Ishikawa (cell line): ENCODE results near the gene CDC42BPG.

Experiments
- CEBPB ChIP-seq: IDR thresholded peaks from 2 replicates; pipeline ENCODE4 v1.6.1; 2012
- CREB1 ChIP-seq: IDR thresholded peaks from 2 replicates; pipeline ENCODE4 v1.6.1; 2012; ENCODE audit warnings: low read depth
- EGR1 ChIP-seq: IDR thresholded peaks from 2 replicates; pipeline ENCODE4 v1.6.1; 2012
- EP300 ChIP-seq: IDR thresholded peaks from 2 replicates; pipeline ENCODE4 v1.6.1; 2012; ENCODE audit warnings: borderline replicate concordance
- FOXM1 ChIP-seq: IDR thresholded peaks from 2 replicates; pipeline ENCODE4 v1.6.1; 2012; ENCODE audit warnings: low read depth, borderline replicate concordance
- MAX ChIP-seq: IDR thresholded peaks from 2 replicates; pipeline ENCODE4 v1.6.1; 2012
- NFIC ChIP-seq: IDR thresholded peaks from 2 replicates; pipeline ENCODE4 v1.6.1; 2012
- RAD21 ChIP-seq: IDR thresholded peaks from 2 replicates; pipeline ENCODE4 v1.6.1; 2012; ENCODE audit warnings: low read depth
- REST ChIP-seq: IDR thresholded peaks from 2 replicates; pipeline ENCODE4 v1.6.1; 2012; ENCODE audit warnings: low read depth, mild to moderate bottlenecking
- TAF1 ChIP-seq: IDR thresholded peaks from 2 replicates; pipeline ENCODE4 v1.6.1; 2012; ENCODE audit warnings: low read depth, mild to moderate bottlenecking
- TCF12 ChIP-seq: IDR thresholded peaks from 2 replicates; pipeline ENCODE4 v1.6.1; 2012; ENCODE audit warnings: low read depth
- TEAD4 ChIP-seq: IDR thresholded peaks from 2 replicates; pipeline ENCODE4 v1.6.1; 2012
- USF1 ChIP-seq: IDR thresholded peaks from 2 replicates; pipeline ENCODE4 v1.6.1; 2012
- YY1 ChIP-seq: IDR thresholded peaks from 2 replicates; pipeline ENCODE4 v1.6.1; 2012; ENCODE audit warnings: low read depth
- ZBTB7A ChIP-seq: IDR thresholded peaks from 2 replicates; pipeline ENCODE4 v1.6.1; 2012; ENCODE audit warnings: low read depth

CDC42BPG gene

GRCh38 chr11:64834031-64834722 lies 10.3 kb downstream of the CDC42BPG start:
- TF ChIP-seq FOXM1: no peak
- TF ChIP-seq NFIC: no peak
- no peak for TF ChIP-seq ZBTB7A
- no peak for TF ChIP-seq CEBPB
- TF ChIP-seq RAD21: no peak
- TF ChIP-seq REST: no peak
- TF ChIP-seq TCF12: no peak
- no peak for TF ChIP-seq USF1
- no peak for TF ChIP-seq TAF1
- TF ChIP-seq EP300: no peak
- no peak for TF ChIP-seq CREB1
- TF ChIP-seq MAX: no peak
- TF ChIP-seq YY1: no peak
- no peak for TF ChIP-seq TEAD4
- TF ChIP-seq EGR1: no peak

- TF ChIP-seq MAX (no peak), EP300 (no peak), EGR1 (no peak), RAD21 (no peak), REST (no peak), CREB1 (no peak), ZBTB7A (no peak)
These were observed 10.9 kb downstream of the CDC42BPG start for GRCh38 chr11:64833509-64833908.

GRCh38 chr11:64833198-64833502 lies 11.3 kb downstream of the CDC42BPG start:
- TF ChIP-seq TCF12 (no peak), USF1 (no peak), EGR1 (no peak), MAX (no peak), TEAD4 (no peak), RAD21 (no peak), CREB1 (no peak), NFIC (no peak), ZBTB7A (no peak), YY1 (no peak), TAF1 (no peak), REST (no peak), FOXM1 (no peak), CEBPB (no peak), EP300 (no peak)

GRCh38 chr11:64832467-64833197 lies 11.8 kb downstream of the CDC42BPG start:
- TF ChIP-seq ZBTB7A (no peak), TCF12 (no peak), EGR1 (no peak), TAF1 (no peak), CREB1 (no peak), TEAD4 (no peak), REST (no peak), NFIC (no peak)
